Activated T-cell treated with anti-CD3 and anti-CD28 coated beads, Interleukin-2, amount 50 U/mL, for 72 hours (primary cell): ENCODE measurements around the gene BOC. TPM values are rescaled to one million over a fixed set of nuclear protein-coding genes. Genes with fewer than 3 reads are reported as not detected.

Source experiments
- ATAC-seq, 2 donors: fragments of 150-1000 bp; cut with Tn5 transposase; replicated peaks in 1 of 2; 2 replicates each; pipeline ENCODE4 v1.10.0; 2021; ENCODE audit warnings: moderate library complexity in 2 of 2, mild to moderate bottlenecking in 1 of 2
- DNase-seq, 2 donors: peaks; one replicate each; pipeline ENCODE4 v3.0.0; 2021 to 2022; ENCODE audit warnings: mixed read lengths in 1 of 2
- H3K27ac Mint-ChIP-seq: one replicate; pipeline ENCODE4 v1.8.0; 2022; ENCODE audit warnings: mild to moderate bottlenecking, moderate library complexity, mixed read lengths
- H3K27me3 Mint-ChIP-seq: one replicate; pipeline ENCODE4 v1.8.0; 2022; ENCODE audit warnings: low read depth, mixed read lengths
- H3K36me3 Mint-ChIP-seq, 2 donors: one replicate each; pipeline ENCODE4 v1.8.0; 2022; ENCODE audit warnings: mixed read lengths in 2 of 2, mild to moderate bottlenecking in 1 of 2; ENCODE audit not compliant: insufficient read depth in 2 of 2
- H3K4me1 Mint-ChIP-seq: one replicate; pipeline ENCODE4 v1.8.0; 2022; ENCODE audit warnings: low read depth, mixed read lengths
- H3K4me3 Mint-ChIP-seq, 2 donors: one replicate each; pipeline ENCODE4 v1.8.0; 2022; ENCODE audit warnings: mild to moderate bottlenecking in 2 of 2, mixed read lengths in 2 of 2, moderate library complexity in 2 of 2
- H3K9me3 Mint-ChIP-seq, 2 donors: one replicate each; pipeline ENCODE4 v1.8.0; 2022; ENCODE audit warnings: mixed read lengths in 2 of 2
- total RNA-seq, 2 donors: library from RNA; stranded (reverse); gene quantifications; one replicate each; pipeline ENCODE4 v1.2.3, GENCODE V29; 2022

The BOC gene
- total RNA-seq, 2 donors from 2014 or later = 0.19 to 0.31 TPM

DNA sequence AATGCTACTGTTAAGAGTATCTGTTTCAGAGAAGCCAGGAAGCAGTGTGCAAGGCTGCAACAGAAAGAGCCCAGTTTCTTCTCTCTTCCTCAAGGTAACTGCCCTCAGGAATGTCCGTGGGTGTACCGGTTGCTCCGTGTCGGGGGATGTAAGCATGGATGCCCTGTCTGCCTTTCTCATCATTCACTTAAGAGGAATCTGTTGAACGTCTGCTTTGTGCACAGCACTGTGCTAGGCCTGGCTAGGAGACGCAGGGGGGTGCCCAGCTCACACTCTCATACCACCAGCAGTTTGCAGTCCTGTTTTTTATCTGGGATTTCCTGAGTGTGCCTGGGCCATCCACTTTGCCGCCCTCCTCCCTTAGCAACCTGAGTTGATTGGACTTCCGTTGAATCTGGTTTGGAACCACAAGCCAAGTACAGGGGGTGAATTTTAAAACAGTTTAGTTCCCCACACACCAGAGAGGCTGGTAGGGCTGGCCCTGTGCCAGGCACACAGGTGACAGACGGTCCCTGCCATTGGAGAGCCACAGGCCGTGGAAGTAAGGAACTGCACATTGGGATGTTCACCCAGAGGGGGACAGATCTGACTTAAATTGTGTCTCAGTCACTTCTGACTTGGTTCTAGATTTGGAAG is 11.2 kb downstream of the BOC start:
- Mint-ChIP-seq H3K4me1 (peaks cover 10% of the 10 kb centered on the region), H3K4me3 (no peak overlapping the region), H3K36me3 (no peaks in the 10 kb centered on the region), H3K27me3 (peaks cover 27% of the 10 kb centered on the region), H3K9me3 (no peaks in the 10 kb centered on the region), H3K27ac (no peak overlapping the region)
- ATAC-seq (no peak), DNase-seq (no peak)

DNA sequence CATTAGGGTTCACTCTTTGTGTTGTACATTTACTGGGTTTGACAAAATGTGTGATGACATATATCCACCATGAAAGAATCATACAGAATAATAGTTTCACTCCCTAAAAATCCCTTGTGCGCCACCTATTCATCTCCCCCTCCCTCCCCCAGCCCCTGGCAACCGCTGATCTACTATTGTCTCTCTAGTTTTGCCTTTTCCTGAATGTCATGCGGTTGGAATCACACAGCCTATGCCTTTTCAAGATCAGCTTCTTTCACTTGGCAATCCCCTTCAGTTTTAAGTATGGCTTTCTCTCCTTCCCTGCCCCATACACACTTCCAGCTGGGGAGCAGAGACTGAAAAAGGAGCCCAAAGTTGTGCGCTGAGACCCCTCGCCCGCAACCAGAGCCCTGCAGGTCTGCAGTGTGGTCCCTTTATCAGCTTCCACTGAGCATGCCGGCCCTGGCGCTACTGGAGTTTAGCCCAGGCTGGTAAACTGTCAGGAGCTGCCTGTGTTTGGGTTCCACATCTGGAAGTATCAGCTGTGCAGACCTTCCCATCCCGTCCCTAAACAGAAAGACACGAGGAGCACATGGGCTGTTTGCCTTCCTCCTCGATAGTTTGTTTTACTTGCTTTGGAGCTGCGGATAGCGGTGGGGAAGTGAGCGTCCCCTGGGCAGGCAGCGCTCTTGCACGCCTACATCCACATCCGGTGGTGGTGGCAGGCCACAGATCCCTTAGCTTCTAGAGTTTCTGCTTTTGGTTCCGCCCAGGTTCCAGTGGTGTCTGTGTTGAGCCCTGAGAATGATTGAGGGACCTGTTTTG is 12.3 kb downstream of the BOC start:
- DNase-seq = peak; percentile 28 to 50
- Mint-ChIP-seq H3K27ac (no peak overlapping the region), H3K36me3 (no peaks in the 10 kb centered on the region), H3K4me3 (peak overlapping the region; percentile 1 to 47), H3K27me3 (peaks cover 27% of the 10 kb centered on the region), H3K4me1 (peaks cover 10% of the 10 kb centered on the region), H3K9me3 (no peaks in the 10 kb centered on the region)
- peak; percentile 82 to 83 for ATAC-seq

DNA sequence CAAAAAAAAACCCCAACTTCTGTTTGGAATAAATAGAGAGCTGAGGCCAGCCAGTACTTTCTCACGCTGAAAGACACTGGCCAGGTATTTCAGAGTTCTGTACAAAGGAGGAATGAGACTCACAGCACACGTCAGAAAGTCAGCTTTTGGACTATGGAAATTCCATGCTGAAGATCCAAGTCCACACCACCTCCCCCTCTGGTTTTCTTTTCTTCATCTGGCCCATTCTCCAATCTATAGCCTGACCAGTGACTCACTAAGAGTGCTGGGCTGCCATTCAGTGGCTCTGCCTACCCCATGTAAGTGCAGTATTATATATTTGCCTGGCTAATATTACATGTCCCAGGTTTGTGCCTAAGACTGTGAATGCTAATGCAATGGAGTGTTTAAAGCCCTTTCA is 13.9 kb downstream of the BOC start:
- H3K36me3 Mint-ChIP-seq = no peaks in the 10 kb centered on the region
- no peaks in the 10 kb centered on the region for H3K9me3 Mint-ChIP-seq
- no peak overlapping the region for H3K27ac Mint-ChIP-seq
- no peak overlapping the region for H3K4me3 Mint-ChIP-seq
- ATAC-seq (no peak), DNase-seq (no peak)
- H3K4me1 Mint-ChIP-seq = peaks cover 10% of the 10 kb centered on the region
- peaks cover 27% of the 10 kb centered on the region for H3K27me3 Mint-ChIP-seq

DNA sequence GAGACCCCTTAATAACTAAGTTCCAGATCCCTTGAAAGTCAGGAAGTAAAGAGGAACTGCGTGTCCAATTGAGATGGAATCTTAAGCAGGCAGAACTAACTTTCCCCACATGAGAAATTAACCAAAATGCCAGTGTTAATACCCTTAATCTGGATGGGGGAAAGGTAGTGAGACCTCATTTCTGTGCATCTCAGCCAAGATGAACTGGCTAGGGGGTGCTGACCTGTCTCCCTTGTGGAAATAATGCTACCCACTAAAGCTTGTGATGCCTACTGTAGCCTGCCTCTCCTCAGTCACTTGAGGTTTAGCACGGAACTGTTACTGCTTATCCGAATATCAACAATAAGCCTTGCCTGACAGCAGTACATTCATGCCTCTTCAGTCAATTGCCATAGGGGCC is 15.1 kb downstream of the BOC start:
- Mint-ChIP-seq H3K9me3 (no peaks in the 10 kb centered on the region), H3K4me1 (peaks cover 18% of the 10 kb centered on the region), H3K27ac (no peak overlapping the region), H3K27me3 (peaks cover 25% of the 10 kb centered on the region), H3K36me3 (no peaks in the 10 kb centered on the region), H3K4me3 (no peak overlapping the region)
- ATAC-seq = no peak
- no peak for DNase-seq

DNA sequence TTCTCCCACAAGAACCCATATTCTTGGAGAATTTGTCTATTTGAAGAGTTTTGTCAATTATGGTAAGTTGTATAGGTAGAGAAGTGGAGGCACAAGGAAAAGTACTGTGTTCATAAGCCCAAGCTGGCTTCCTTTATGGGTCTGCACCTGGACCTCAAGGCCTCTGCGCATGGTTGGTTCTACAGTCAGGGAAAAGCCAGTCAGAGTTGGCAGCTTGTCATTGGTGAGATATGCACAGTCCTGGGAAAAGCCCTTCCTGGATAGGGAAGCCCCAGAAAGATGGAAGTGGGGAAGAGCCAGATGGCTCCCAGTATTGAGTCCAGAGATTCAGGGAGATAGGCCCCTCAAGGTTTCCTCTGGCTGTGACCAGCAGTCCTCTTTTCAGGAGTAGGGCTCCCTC is 15.8 kb downstream of the BOC start:
- H3K4me1 Mint-ChIP-seq = peaks cover 25% of the 10 kb centered on the region

DNA sequence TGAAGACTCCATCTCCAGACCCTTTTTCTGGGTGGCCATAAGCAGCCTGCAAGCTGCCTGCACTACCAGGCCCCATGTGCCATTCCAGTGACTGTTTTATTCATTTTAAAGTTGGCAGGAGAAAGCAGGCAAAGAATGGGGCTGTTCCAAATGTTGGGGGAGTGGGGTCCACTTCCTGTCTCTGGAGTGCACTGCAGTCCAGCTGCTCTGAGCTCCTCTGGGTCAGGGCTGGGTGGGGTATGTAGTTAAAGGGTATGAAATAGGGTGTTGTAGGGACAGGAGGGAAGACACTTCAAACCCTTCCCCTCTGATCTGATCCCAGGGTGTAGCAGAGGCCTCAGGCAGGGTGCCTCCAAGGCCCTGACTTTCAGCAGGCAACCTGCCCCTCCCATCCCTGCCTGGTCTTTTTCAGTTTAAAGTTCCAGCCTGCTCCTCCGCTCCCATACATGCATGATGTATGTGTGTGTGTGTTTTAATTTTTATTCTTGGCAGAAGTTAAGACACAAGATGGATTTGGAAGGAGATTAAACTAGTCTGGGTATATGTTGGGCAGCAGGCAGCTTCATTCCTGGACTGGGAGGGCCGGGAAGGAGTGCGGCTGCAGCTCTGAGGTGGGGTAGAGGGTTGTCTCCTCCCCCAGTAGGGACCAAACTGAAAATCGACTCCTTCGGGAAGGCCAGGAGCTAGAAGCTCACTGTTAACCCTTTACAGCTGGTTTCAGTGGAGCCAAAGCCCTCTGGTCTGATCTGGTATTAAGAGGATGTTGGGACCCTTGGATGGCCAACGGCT is 17.3 kb downstream of the BOC start:
- Mint-ChIP-seq H3K27me3 (peaks cover 4% of the 10 kb centered on the region), H3K4me1 (peaks cover 25% of the 10 kb centered on the region), H3K4me3 (no peak overlapping the region), H3K27ac (no peak overlapping the region), H3K36me3 (no peaks in the 10 kb centered on the region), H3K9me3 (no peaks in the 10 kb centered on the region)
- no peak for ATAC-seq
- no peak for DNase-seq

More for the DNA sequence above, 15.8 kb downstream of the BOC start:
- peaks cover 18% of the 10 kb centered on the region for H3K27me3 Mint-ChIP-seq
- no peaks in the 10 kb centered on the region for H3K36me3 Mint-ChIP-seq
- DNase-seq (no peak), ATAC-seq (no peak)
- H3K9me3 Mint-ChIP-seq = no peaks in the 10 kb centered on the region
- no peak overlapping the region for H3K4me3 Mint-ChIP-seq
- H3K27ac Mint-ChIP-seq = no peak overlapping the region

DNA sequence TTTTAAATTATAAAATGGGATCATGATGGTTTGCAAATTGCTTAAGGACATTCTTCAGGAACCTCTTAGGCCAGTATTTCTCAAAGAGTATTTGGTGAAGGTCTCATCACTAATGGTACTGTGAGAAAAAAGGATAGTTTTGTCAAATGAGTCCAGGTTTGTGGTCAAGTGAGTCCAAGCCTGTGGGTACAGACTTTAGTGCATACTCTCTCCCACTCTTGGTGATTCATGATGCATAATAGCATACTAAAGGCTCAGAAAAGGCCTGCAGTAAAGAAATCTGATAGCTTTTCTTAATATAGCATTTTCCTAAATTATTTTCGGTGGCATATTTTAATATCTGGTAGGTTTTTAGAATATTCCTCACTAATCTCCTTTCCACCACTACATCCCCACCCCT is 20.0 kb downstream of the BOC start:
- Mint-ChIP-seq H3K4me3 (no peak overlapping the region), H3K4me1 (peaks cover 17% of the 10 kb centered on the region), H3K36me3 (no peaks in the 10 kb centered on the region), H3K27me3 (no peaks in the 10 kb centered on the region), H3K9me3 (no peaks in the 10 kb centered on the region), H3K27ac (no peak overlapping the region)
- DNase-seq = no peak
- ATAC-seq = peak; percentile 88 to 90

DNA sequence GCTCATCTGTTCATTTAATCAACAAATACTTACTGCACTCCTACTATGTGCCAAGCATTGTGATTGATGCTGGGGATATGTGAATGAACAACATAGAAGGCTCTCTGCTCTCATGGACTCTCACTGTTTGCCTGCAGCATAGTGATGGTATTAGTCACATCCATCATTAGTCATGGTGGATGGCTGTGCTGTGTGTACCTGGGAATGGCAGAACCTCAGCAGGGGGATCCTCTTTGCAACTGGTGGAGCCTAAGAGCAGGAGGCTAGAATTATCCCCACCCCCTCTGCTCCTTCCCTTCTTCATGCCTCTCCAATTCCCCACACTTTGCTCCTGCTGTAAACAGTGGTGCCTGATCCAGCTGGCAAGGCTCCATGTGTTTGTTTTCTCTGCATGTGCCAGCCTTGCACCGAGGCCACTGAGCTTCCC is 20.5 kb downstream of the BOC start:
- peak; percentile 83 to 92 for ATAC-seq
- Mint-ChIP-seq H3K36me3 (no peaks in the 10 kb centered on the region), H3K9me3 (no peaks in the 10 kb centered on the region), H3K4me3 (no peak overlapping the region), H3K27me3 (no peaks in the 10 kb centered on the region), H3K27ac (no peak overlapping the region), H3K4me1 (peaks cover 17% of the 10 kb centered on the region)
- peak in 1 of 2 donors; percentile 10 for DNase-seq

DNA sequence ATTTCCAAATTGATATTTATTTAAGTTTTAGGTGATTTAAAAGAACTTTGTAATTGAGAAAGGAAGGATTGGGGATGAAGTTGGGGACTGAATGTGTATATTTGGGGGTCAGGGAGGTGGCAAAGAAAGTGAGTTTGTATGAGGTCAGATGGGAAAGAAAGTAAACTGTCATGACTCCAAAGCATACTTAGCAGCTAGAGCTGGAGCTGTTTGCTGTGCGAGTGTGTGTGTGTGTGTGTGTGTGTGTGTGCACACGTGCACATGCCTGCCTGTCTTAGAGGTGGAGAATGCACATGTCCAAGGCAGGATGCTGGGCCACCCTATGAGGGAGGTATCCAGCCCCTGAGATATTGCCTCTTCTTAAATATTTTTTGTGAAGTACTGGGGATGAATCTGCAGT is 21.0 kb downstream of the BOC start:
- Mint-ChIP-seq H3K27me3 (no peaks in the 10 kb centered on the region), H3K27ac (no peak overlapping the region), H3K4me3 (no peak overlapping the region), H3K4me1 (peaks cover 17% of the 10 kb centered on the region), H3K9me3 (no peaks in the 10 kb centered on the region), H3K36me3 (no peaks in the 10 kb centered on the region)
- no peak for ATAC-seq
- DNase-seq = no peak

DNA sequence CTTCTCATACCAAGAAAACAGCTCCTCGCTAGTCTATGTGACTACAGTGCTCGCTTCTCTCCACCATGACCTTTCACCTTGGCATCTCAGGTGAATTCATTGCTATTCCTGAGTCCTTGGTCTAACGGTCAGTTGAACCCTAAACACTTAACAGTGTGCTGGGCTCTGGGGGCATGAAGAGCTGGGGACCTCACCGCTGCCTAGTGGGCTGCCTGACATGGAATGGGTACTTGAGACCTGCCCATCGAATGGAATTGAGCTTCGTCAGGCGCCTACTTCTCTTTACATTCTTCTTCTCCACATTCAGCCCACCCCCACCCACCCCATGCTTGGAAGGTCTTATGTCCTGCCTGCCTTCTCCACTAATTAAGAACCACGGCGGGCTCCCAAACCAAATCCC is 22.1 kb downstream of the BOC start:
- Mint-ChIP-seq H3K27me3 (peaks cover 6% of the 10 kb centered on the region), H3K36me3 (no peaks in the 10 kb centered on the region), H3K27ac (no peak overlapping the region), H3K9me3 (no peaks in the 10 kb centered on the region), H3K4me1 (peaks cover 17% of the 10 kb centered on the region), H3K4me3 (no peak overlapping the region)
- DNase-seq (no peak), ATAC-seq (no peak)

DNA sequence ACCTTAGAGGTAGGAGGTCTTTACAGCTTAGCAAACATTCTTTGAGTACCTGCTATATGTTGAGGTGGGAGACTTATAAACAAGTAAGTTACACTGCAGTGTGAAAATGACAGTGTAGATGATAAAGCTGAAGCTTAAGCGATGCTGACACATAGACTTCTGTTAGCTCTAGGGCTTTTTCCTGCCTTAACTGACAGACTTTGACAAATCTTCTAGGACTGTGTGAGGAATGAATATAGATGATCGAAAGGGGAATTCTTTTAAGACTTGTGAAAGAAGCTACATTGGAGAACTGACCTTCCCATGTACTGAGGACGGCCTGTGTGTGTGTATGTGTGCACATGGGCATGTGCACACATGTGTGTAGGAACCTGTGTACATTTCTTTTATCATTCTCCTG is 22.7 kb downstream of the BOC start:
- no peak for DNase-seq
- Mint-ChIP-seq H3K27me3 (peaks cover 6% of the 10 kb centered on the region), H3K4me3 (no peak overlapping the region), H3K36me3 (no peaks in the 10 kb centered on the region), H3K9me3 (no peaks in the 10 kb centered on the region), H3K27ac (no peak overlapping the region), H3K4me1 (peaks cover 17% of the 10 kb centered on the region)
- ATAC-seq = no peak

DNA sequence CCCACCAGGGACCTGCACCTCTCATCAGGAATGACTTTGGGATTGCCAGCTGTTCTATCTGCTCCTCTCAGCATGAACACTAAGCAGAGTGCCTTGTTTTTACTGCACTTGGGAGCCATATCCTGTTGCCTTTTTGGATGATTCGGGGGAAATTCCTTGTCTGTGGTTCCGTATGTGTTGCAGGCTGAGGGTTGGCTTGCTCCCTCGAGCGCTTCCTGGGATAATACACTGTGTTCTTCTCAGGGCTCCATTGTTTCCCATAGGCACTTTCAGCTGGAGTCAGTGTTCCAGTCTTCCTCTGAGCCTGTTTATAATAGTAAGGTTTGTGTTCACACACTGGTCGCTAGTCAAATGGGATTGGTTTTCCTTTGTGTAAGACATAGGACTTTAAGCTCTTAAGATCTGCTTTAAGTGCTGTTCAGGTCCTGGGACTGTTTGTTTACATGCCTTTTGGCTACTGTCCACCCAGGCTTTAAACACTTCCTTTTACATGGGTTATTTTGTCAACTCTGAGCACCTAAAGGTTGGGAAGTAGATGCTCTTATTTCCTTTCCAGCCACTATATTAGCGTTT is 23.4 kb downstream of the BOC start:
- Mint-ChIP-seq H3K4me3 (no peak overlapping the region), H3K36me3 (no peaks in the 10 kb centered on the region), H3K27ac (no peak overlapping the region), H3K4me1 (peaks cover 17% of the 10 kb centered on the region), H3K9me3 (no peaks in the 10 kb centered on the region), H3K27me3 (peaks cover 6% of the 10 kb centered on the region)
- ATAC-seq (no peak), DNase-seq (no peak)

DNA sequence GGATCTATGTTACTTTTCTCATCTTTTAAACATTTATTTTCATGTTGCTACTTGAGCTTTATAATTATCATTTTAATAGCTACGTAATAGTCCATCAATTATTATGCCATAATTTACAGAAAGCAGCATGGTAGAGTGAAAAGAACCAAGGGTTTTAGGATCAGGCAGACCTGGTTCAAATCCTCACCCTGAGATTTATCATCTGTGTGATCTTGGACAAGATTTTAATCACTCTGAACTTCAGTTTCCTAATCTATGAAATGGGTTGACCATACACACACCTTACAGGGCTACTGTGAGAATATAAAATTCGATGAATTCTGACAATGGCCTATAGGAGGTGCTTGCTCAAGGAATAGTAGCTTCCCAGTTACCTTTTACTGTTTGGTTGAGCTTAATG is 27.1 kb downstream of the BOC start:
- Mint-ChIP-seq H3K4me1 (peaks cover 14% of the 10 kb centered on the region), H3K27me3 (peaks cover 6% of the 10 kb centered on the region), H3K9me3 (no peaks in the 10 kb centered on the region), H3K27ac (no peak overlapping the region), H3K4me3 (no peak overlapping the region), H3K36me3 (no peaks in the 10 kb centered on the region)
- ATAC-seq (no peak), DNase-seq (no peak)
